Measurements from ENCODE around the gene MYH7B. TPM values are rescaled to one million over a fixed set of nuclear protein-coding genes. Genes with fewer than 3 reads are reported as not detected.

Gene MYH7B
- total and polyA plus RNA-seq, 4 donors = 0.21 to 0.89 (median 0.59) TPM

GRCh38 chr20:34989670-34990069, 34.0 kb downstream of the MYH7B start:
- 88 to 89% methylated on average over 14 of the region's 14 CpGs for WGBS, 2 donors
- Histone ChIP-seq H3K27ac (ENCODE audit: low read depth in 1 of 2, low read length in 1 of 2) (no peak overlapping the region), H3K4me1 (ENCODE audit: control insufficient read depth in 5 of 5, insufficient read depth in 5 of 5, low read length in 5 of 5) (peaks cover 0 to 8% (median 0%) of the 10 kb centered on the region in 5 donors), H3K9ac (ENCODE audit: insufficient read depth in 1 of 2, low read length in 2 of 2) (no peak overlapping the region), H3K9me3 (ENCODE audit: control insufficient read depth in 4 of 4, insufficient read depth in 3 of 4, low read length in 3 of 4) (no peaks in the 10 kb centered on the region), H3K27me3 (ENCODE audit: control insufficient read depth in 3 of 3, insufficient read depth in 3 of 3, low read length in 2 of 3) (peaks cover 0 to 6% (median 0%) of the 10 kb centered on the region in 3 donors), H3K36me3 (ENCODE audit: control insufficient read depth in 4 of 4, insufficient read depth in 4 of 4, low read length in 4 of 4) (peaks cover 0 to 13% (median 6%) of the 10 kb centered on the region in 4 donors), H3K4me3 (no peak overlapping the region)
- ATAC-seq (ENCODE audit: insufficient read depth, low FRiP score) (no peak), DNase-seq (no peak)
- TF ChIP-seq CTCF (IDR thresholded peaks at IDR 0.05; ENCODE audit: control extremely low read depth, extremely low read depth) = no peak

GRCh38 chr20:34990231-34990630, 34.6 kb downstream of the MYH7B start:
- Histone ChIP-seq H3K27me3 (ENCODE audit: control insufficient read depth in 3 of 3, insufficient read depth in 3 of 3, low read length in 2 of 3) (peaks cover 0 to 4% (median 0%) of the 10 kb centered on the region in 3 donors), H3K4me1 (ENCODE audit: control insufficient read depth in 5 of 5, insufficient read depth in 5 of 5, low read length in 5 of 5) (peaks cover 0 to 8% (median 0%) of the 10 kb centered on the region in 5 donors), H3K9me3 (ENCODE audit: control insufficient read depth in 4 of 4, insufficient read depth in 3 of 4, low read length in 3 of 4) (no peaks in the 10 kb centered on the region), H3K36me3 (ENCODE audit: control insufficient read depth in 4 of 4, insufficient read depth in 4 of 4, low read length in 4 of 4) (peaks cover under 1 to 15% (median 6%) of the 10 kb centered on the region in 4 donors), H3K4me3 (no peak overlapping the region), H3K27ac (ENCODE audit: low read depth in 1 of 2, low read length in 1 of 2) (no peak overlapping the region), H3K9ac (ENCODE audit: insufficient read depth in 1 of 2, low read length in 2 of 2) (no peak overlapping the region)
- WGBS, 2 donors = 73 to 78% methylated on average over 11 of the region's 11 CpGs
- DNase-seq (no peak), ATAC-seq (ENCODE audit: insufficient read depth, low FRiP score) (no peak)
- no peak for TF ChIP-seq CTCF (IDR thresholded peaks at IDR 0.05; ENCODE audit: control extremely low read depth, extremely low read depth)

- DNase-seq (no peak), ATAC-seq (ENCODE audit: insufficient read depth, low FRiP score) (no peak)
- Histone ChIP-seq H3K27me3 (ENCODE audit: control insufficient read depth in 3 of 3, insufficient read depth in 3 of 3, low read length in 2 of 3) (peaks cover 0 to 4% (median 0%) of the 10 kb centered on the region in 3 donors), H3K27ac (ENCODE audit: low read depth in 1 of 2, low read length in 1 of 2) (no peak overlapping the region), H3K9ac (ENCODE audit: insufficient read depth in 1 of 2, low read length in 2 of 2) (no peak overlapping the region), H3K4me1 (ENCODE audit: control insufficient read depth in 5 of 5, insufficient read depth in 5 of 5, low read length in 5 of 5) (peaks cover 0 to 8% (median 0%) of the 10 kb centered on the region in 5 donors), H3K9me3 (ENCODE audit: control insufficient read depth in 4 of 4, insufficient read depth in 3 of 4, low read length in 3 of 4) (no peaks in the 10 kb centered on the region), H3K4me3 (no peak overlapping the region), H3K36me3 (ENCODE audit: control insufficient read depth in 4 of 4, insufficient read depth in 4 of 4, low read length in 4 of 4) (peaks cover 2 to 20% (median 9%) of the 10 kb centered on the region in 4 donors)
- no peak for TF ChIP-seq CTCF (IDR thresholded peaks at IDR 0.05; ENCODE audit: control extremely low read depth, extremely low read depth)
- WGBS, 2 donors = 88 to 89% methylated on average over 18 of the region's 18 CpGs
These were observed 35.1 kb downstream of the MYH7B start for GRCh38 chr20:34990661-34991214.
